GM12873 (cell line): ENCODE measurements around the gene ZNF121.

Source experiments
- TF ChIP-seq, protein P1 (sequence below): IDR thresholded peaks from 2 replicates; pipeline ENCODE4 v1.5.1; 2012; ENCODE audit warnings: low read depth, mild to moderate bottlenecking, moderate library complexity, low read length, control low read depth; ENCODE audit not compliant: insufficient read depth; ENCODE audit errors: missing control alignments

ZNF121 gene

DNA sequence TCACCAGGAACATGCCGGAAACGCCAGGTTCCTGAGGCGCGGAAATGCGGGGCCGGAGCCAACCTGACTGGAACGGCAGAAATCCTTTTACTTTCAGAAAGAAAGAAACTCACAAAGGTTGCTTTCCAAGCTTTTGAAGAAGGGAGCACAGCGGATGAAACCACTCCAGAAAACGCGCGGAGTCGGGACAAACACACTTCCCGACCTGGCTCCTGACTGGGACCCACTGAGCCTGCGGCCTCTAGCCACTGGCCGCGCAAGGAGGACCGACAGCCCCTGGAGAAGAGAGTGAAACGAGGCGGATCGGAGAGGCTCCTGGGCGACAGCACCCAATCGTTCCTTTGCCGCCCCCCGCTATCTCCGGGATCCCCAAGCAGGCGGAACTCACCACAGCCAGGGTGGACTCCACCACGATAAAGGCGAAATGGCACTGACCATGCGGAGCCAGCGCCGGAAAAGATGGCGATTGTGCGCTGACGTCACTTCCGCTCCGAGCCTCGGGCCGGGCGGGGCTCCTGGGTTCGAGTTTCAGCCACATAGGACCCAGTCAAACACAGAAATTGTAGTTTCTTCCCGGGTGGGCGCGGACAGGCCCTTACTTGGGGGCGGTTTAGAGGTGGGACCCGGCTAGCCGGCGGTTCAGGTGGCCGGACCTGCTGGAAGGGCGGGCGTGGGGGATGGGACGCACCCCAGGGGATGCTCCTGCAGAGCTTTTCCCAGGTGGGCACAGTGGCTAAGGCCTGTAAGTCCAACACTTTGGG is at the start of gene ZNF121:
Gene ZNF121, minus strand, starts transcription at position 432 of the 761 bp plus-strand sequence. CDS start 16,407 bp downstream, outside the sequence.
- TF ChIP-seq, protein P1, sequence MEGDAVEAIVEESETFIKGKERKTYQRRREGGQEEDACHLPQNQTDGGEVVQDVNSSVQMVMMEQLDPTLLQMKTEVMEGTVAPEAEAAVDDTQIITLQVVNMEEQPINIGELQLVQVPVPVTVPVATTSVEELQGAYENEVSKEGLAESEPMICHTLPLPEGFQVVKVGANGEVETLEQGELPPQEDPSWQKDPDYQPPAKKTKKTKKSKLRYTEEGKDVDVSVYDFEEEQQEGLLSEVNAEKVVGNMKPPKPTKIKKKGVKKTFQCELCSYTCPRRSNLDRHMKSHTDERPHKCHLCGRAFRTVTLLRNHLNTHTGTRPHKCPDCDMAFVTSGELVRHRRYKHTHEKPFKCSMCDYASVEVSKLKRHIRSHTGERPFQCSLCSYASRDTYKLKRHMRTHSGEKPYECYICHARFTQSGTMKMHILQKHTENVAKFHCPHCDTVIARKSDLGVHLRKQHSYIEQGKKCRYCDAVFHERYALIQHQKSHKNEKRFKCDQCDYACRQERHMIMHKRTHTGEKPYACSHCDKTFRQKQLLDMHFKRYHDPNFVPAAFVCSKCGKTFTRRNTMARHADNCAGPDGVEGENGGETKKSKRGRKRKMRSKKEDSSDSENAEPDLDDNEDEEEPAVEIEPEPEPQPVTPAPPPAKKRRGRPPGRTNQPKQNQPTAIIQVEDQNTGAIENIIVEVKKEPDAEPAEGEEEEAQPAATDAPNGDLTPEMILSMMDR = no peak

DNA sequence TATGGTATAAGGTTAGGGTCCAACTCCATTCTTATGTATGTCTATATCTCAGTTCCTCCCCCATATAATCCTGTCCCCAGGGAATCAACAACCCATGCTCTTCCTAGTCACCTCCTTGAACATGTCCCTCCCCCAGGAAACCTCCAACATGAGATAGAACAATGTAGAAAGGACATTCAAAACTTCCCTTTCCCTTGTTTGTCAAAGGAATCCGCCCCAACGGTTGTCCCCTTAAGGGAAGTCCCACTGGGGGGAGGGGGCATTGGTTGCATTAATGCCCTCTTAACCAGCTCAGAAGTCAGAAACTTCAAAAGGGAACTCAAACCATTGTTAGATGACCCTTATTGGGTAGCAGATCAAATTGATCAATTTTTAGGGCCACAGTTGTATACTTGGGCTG is 43.6 kb upstream of the ZNF121 start:
- TF ChIP-seq, protein P1 = no peak

DNA sequence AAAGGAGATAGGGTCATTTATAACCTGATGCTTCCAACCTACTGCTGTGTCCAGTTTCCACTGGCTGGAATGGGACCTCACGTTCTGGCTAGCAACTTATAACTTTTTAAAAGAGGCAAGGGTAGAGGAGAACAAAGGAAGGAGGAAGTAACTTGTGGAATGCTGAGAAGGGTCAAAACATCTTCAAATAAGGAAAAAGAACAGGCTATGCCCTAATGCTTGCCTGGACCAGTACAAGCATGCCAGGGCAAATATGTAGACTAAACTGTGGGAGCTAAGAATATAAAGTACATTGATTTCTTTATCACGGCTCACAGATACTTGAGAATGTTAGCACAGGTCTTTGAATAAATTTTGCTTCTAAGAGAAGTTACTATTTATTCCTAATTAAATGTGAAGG is 38.2 kb upstream of the ZNF121 start:
- TF ChIP-seq, protein P1 = no peak

DNA sequence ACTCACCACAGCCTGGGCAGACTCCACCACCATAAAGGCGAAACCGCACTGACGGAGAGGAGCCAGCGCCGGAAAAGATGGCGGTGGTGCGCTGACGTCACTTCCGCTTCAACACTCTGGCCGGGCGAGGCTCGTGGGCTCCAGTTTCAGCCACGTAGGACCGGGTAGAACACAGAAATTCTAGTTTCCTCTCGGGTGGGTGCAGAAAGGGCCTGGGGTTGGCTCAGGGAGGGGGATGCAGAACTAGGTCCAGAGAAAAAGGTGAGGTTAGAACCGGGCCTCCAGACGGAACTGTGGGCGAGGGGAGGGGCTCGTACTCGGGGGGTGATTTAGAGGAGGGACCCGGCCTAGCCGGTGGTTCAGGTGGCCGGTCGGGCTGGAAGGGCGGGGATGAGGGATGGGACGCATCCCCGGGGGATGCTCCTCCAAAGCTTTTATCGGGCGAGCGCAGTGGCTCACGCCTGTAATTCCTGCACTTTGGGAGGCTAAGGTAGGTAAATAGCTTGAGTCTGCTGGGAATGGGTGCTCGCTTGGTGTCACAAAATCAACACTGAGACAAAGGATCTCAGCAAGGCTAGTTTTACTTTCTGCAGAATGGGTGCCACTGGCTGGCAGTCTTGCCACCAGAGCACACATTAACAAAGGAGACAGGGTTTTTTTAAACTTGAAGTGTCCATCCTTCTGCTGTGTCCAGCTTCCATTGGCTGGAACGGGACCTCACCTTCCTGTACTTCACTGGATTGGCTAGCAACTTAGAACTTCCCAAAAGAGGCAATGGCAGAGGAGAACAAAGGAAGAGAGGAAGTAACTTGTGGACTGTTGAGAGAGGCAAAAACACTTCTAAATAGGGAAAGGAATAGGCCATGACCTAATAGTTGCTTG is 37.1 kb upstream of the ZNF121 start, which contains the start of gene ZNF561:
Gene ZNF561, minus strand, starts transcription at position 77 of the 882 bp plus-strand sequence. CDS start 1,776 bp downstream, outside the sequence.
- TF ChIP-seq, protein P1 = no peak

DNA sequence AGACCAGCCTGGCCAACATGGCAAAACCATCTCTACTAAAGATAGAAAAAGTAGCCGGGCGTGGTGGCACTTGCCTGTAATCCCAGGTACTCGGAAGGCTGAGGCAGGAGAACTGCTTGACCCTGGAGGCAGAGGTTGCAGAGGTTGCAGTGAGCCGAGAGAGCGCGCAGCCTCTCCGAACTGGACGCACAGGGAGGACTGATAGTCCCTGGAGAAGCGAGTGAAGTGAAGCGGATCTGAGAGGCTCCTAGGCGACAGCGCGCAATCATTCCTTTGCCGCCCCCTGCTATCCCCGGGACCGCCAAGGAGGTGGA is 36.5 kb upstream of the ZNF121 start:
- TF ChIP-seq, protein P1 = no peak

DNA sequence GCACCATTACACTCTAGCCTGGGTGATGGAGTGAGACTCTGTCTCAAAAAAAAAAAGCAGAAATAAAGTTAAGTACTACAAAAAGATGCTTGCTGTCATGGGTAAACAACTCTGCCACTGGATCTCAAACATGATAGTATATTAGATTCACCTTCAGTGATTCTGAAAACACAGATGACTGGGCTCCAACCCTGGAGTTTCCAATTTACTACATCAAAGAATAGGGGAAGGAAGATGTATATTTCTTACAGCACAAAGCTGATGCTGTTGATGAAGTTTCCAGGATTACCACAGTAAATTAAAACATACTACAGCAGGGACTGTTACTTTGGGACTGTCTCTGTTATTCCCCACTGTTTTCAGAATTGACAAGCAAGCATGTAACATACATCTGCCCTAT is 31.5 kb upstream of the ZNF121 start:
- TF ChIP-seq, protein P1 = no peak

DNA sequence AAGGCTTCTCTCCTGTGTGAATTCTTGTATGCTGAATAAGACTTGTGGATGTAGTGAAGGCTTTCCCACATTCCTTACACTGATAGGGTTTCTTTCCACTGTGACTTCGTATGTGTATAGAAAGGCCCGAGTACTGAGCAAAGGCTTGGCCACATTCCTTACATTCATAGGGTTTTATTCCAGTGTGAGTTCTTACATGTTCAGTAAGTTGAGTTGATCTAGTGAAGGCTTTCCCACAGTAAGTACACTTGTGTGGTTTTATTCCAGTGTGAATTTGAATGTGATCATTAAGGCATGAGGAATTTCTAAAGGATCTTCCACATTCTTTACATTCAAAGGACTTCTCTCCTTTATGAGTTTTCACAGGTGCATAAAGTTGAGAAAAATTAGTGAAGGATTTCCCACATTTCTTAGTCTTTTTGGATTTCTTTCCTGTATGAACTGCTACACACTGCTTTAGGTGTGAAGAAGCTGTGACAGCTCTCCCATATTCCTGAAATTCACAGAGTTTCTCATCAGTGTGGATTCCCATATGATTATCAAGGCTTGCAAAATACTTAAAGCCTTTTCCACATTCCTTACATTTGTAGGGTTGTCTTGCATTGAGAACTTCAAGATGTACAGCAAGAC is 26.3 kb upstream of the ZNF121 start:
- TF ChIP-seq, protein P1 = no peak
